Caco-2 (cell line): Measurements from ENCODE around the gene OR52M1. TPM values are rescaled to one million over a fixed set of nuclear protein-coding genes. Genes with fewer than 3 reads are reported as not detected.
"Not testable (repeated sequence)": the region's sequence is repeated elsewhere in the genome, so short reads cannot be mapped to it uniquely, and the experiment has no call there.

Source experiments
- BruUV-seq: library from RNA; stranded (reverse); fragments of 400-500 nt; replicated peaks from 2 replicates; lab custom pipeline; 2021; lab: Mats Ljungman, UMichigan
- CTCF ChIA-PET: fragments of 300-600 bp; sonication (Branson Sonifier 250); formaldehyde crosslinking; loops from one replicate; lab custom pipeline; 2022; ENCODE audit warnings: antibody characterized with exemption; lab: Charles Lee
- POLR2A ChIA-PET: fragments of 300-600 bp; sonication (Branson Sonifier 250); formaldehyde crosslinking; loops from one replicate; lab custom pipeline; 2022; ENCODE audit warnings: antibody characterized with exemption; lab: Charles Lee
- DNase-seq, 2 experiments: peaks; one replicate each; pipeline versions ENCODE4 v3.0.0 to v3.0.0-alpha.2; 2020 to 2022
- H3K27me3 ChIP-seq: replicated peaks from 2 replicates; pipeline ENCODE4 v1.6.0; 2011; ENCODE audit warnings: low read length; ENCODE audit not compliant: control insufficient read depth, insufficient read depth
- H3K36me3 ChIP-seq: 2 replicates; pipeline ENCODE4 v1.5.1; 2011; ENCODE audit warnings: low read length; ENCODE audit not compliant: control insufficient read depth, insufficient read depth
- H3K4me1 ChIP-seq: fragments of 250-450 bp; sonication (Bioruptor Pico); 2 replicates; pipeline ENCODE4 v1.5.1; 2020; ENCODE audit warnings: mild to moderate bottlenecking
- H3K4me3 ChIP-seq: 2 replicates; pipeline ENCODE4 v1.5.1; 2011; ENCODE audit warnings: low read depth, mild to moderate bottlenecking, control low read depth, low read length
- H3K9me3 ChIP-seq: fragments of 250-450 bp; sonication (Bioruptor Pico); 2 replicates; pipeline ENCODE4 v1.5.1; 2020; ENCODE audit warnings: mild to moderate bottlenecking, moderate library complexity
- H3K27ac Mint-ChIP-seq: one replicate; pipeline ENCODE4 v1.8.0; 2022; ENCODE audit warnings: mixed read lengths; ENCODE audit not compliant: unreplicated experiment
- H3K27me3 Mint-ChIP-seq: one replicate; pipeline ENCODE4 v1.8.0; 2022; ENCODE audit warnings: mixed read lengths; ENCODE audit not compliant: insufficient read depth, unreplicated experiment
- H3K36me3 Mint-ChIP-seq: one replicate; pipeline ENCODE4 v1.8.0; 2022; ENCODE audit warnings: mild to moderate bottlenecking, mixed read lengths; ENCODE audit not compliant: insufficient read depth, unreplicated experiment
- H3K4me1 Mint-ChIP-seq: one replicate; pipeline ENCODE4 v1.8.0; 2022; ENCODE audit warnings: low read depth, mixed read lengths; ENCODE audit not compliant: unreplicated experiment
- H3K4me3 Mint-ChIP-seq: one replicate; pipeline ENCODE4 v1.8.0; 2022; ENCODE audit warnings: mild to moderate bottlenecking, moderate library complexity, mixed read lengths; ENCODE audit not compliant: unreplicated experiment
- H3K9me3 Mint-ChIP-seq: one replicate; pipeline ENCODE4 v1.8.0; 2022; ENCODE audit warnings: mixed read lengths; ENCODE audit not compliant: unreplicated experiment
- intact Hi-C: fragments of 100-400 bp; cut with micrococcal nuclease; formaldehyde crosslinking; loops from one replicate; pipeline ENCODE4 v1.10.0; 2022; ENCODE audit not compliant: unreplicated experiment
- total RNA-seq: library from RNA; stranded (reverse); gene quantifications from 2 replicates; pipeline ENCODE4 v1.2.3, GENCODE V29; 2022
- TF ChIP-seq, protein P1 (sequence below), 2 experiments: fragments of 200-600 bp in 1 of 2; IDR thresholded peaks; 1 replicate in 1 of 2; 2 replicates in 1 of 2; pipeline versions ENCODE4 v1.5.1 to v1.8.0; 2011 to 2022; ENCODE audit warnings: antibody characterized with exemption in 1 of 2, control low read depth in 1 of 2, inconsistent platforms in 1 of 2, low read depth in 1 of 2, low read length in 1 of 2, mild to moderate bottlenecking in 1 of 2, moderate library complexity in 1 of 2; ENCODE audit not compliant: insufficient read depth in 1 of 2, severe bottlenecking in 1 of 2, unreplicated experiment in 1 of 2

The OR52M1 gene
- total RNA-seq, 1 experiment from 2014 or later, result not detected

DNA sequence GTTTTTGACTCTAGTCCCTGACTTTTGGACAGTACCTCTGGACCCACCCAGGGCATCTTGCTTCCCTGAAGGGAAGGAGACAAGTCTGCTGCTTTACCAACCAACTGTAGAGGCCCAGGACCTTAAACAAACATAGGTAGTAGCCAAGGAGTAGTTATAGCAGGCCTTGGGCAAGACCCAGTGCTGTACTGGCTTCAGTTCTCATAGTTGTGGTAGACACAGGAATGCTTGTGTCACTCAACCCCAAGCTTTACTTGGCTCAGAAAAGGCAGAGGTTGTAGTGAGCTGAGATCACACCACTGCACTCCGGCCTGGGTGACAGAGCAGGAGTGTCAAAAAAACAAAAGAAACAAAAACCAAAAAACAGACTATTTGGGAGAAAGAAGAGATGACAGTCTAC is 21.3 kb upstream of the OR52M1 start:
- TF ChIP-seq, protein P1, sequence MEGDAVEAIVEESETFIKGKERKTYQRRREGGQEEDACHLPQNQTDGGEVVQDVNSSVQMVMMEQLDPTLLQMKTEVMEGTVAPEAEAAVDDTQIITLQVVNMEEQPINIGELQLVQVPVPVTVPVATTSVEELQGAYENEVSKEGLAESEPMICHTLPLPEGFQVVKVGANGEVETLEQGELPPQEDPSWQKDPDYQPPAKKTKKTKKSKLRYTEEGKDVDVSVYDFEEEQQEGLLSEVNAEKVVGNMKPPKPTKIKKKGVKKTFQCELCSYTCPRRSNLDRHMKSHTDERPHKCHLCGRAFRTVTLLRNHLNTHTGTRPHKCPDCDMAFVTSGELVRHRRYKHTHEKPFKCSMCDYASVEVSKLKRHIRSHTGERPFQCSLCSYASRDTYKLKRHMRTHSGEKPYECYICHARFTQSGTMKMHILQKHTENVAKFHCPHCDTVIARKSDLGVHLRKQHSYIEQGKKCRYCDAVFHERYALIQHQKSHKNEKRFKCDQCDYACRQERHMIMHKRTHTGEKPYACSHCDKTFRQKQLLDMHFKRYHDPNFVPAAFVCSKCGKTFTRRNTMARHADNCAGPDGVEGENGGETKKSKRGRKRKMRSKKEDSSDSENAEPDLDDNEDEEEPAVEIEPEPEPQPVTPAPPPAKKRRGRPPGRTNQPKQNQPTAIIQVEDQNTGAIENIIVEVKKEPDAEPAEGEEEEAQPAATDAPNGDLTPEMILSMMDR (IDR thresholded peaks at IDR 0.05; ENCODE audit: insufficient read depth in 1 of 2, low read depth in 1 of 2, low read length in 1 of 2, severe bottlenecking in 1 of 2, unreplicated experiment in 1 of 2), result no peak
- Histone ChIP-seq H3K36me3 (no peaks in the 10 kb centered on the region), H3K9me3 (no peaks in the 10 kb centered on the region), H3K4me3 (no peak overlapping the region), H3K27me3 (no peaks in the 10 kb centered on the region), H3K4me1 (no peaks in the 10 kb centered on the region)
- H3K27ac Mint-ChIP-seq, result no peak overlapping the region
- no peaks in the 10 kb centered on the region for H3K36me3 Mint-ChIP-seq
- CTCF ChIA-PET, result no interaction called here
- POLR2A ChIA-PET, result no interaction called here
- intact Hi-C loops, result no loop called here
- no peak overlapping the region for H3K4me3 Mint-ChIP-seq
- DNase-seq, result no peak
- no peaks in the 10 kb centered on the region for H3K9me3 Mint-ChIP-seq
- no TSS peak for BruUV-seq
- H3K4me1 Mint-ChIP-seq, result no peaks in the 10 kb centered on the region
- H3K27me3 Mint-ChIP-seq, result peaks cover 14% of the 10 kb centered on the region

DNA sequence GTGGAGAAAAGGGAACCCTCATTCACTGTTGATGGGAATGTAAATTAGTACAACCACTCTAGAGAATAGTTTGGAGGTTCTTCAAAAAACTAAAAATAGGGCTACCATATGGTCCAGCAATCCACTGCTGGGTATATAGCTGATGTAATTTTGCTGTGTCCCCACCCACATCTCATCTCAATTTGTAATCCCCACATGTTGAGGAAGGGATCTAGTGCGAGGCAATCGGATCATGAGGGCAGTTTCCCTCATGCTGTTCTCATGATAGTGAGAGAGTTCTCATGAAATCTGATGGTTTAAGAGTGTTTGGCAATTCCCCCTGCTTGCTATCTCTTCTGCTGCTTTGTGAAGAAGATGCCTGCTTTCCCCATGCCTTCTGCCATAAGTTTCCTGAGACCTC is 17.1 kb upstream of the OR52M1 start:
- no peak overlapping the region for H3K4me3 Mint-ChIP-seq
- DNase-seq, result no peak
- no peaks in the 10 kb centered on the region for H3K9me3 Mint-ChIP-seq
- H3K4me1 ChIP-seq, result no peaks in the 10 kb centered on the region
- no peaks in the 10 kb centered on the region for H3K36me3 ChIP-seq
- TF ChIP-seq, protein P1 (IDR thresholded peaks at IDR 0.05; ENCODE audit: insufficient read depth in 1 of 2, low read depth in 1 of 2, low read length in 1 of 2, severe bottlenecking in 1 of 2, unreplicated experiment in 1 of 2), result no peak
- 0 out of 2 replicates have a peak, but pooled peaks cover 3% of the 10 kb centered on the region for H3K9me3 ChIP-seq
- no peaks in the 10 kb centered on the region for H3K36me3 Mint-ChIP-seq
- BruUV-seq, result no TSS peak
- no peaks in the 10 kb centered on the region for H3K4me1 Mint-ChIP-seq
- intact Hi-C loops, result no loop called here
- H3K4me3 ChIP-seq, result no peak overlapping the region
- peaks cover 10% of the 10 kb centered on the region for H3K27me3 Mint-ChIP-seq
- H3K27me3 ChIP-seq, result no peaks in the 10 kb centered on the region
- H3K27ac Mint-ChIP-seq, result no peak overlapping the region
- ChIA-PET CTCF (no interaction called here), POLR2A (no interaction called here)

DNA sequence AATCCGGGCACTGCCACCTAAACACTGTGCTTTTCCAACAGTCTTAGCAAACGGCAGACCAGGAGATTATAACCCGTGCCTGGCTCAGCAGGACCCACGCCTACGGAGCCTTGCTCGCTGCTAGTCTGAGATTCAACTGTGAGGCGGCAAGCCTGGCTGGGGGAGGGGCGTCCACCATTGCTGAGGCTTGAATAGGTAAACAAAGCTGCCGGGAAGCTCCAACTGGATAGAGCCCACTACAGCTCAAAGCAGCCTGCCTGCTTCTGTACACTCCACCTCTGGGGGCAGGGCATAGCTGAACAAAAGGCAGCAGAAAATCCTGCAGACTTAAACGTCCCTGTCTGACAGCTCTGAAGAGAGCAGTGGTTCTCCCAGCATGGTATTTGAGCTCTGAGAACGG is 13.3 kb upstream of the OR52M1 start:
- H3K27ac Mint-ChIP-seq, H3K36me3 Mint-ChIP-seq, H3K4me3 ChIP-seq, intact Hi-C loops, BruUV-seq, H3K4me3 Mint-ChIP-seq, H3K4me1 Mint-ChIP-seq, H3K36me3 ChIP-seq, H3K27me3 Mint-ChIP-seq, H3K4me1 ChIP-seq, H3K27me3 ChIP-seq, H3K9me3 Mint-ChIP-seq, H3K9me3 ChIP-seq, POLR2A ChIA-PET, CTCF ChIA-PET: not testable (repeated sequence)
- DNase-seq, result peak; percentile 10 to 40
